Pancreas (tissue), 10 donors: ENCODE results near the gene B4GALT6. TPM values are rescaled to one million over a fixed set of nuclear protein-coding genes. Genes with fewer than 3 reads are reported as not detected.
A peak's percentile ranks its signal among the peaks of the same experiment; 100 is the strongest.
"Not testable (repeated sequence)": the region's sequence is repeated elsewhere in the genome, so short reads cannot be mapped to it uniquely, and the experiment has no call there.

ENCODE experiments used
- ATAC-seq, 4 donors: fragments of 200-7000 bp; cut with Tn5 transposase; one replicate each; pipeline versions ENCODE4 v1.8.0 to v1.9.1; 2020; ENCODE audit warnings: mild to moderate bottlenecking in 4 of 4, moderate library complexity in 4 of 4
- DNase-seq, 6 donors: peaks; one replicate each; pipeline ENCODE4 v3.0.0-alpha.2; 2020
- FAIRE-seq: peaks from 2 replicates; lab custom pipeline; 2012; peaks lifted over from hg19 to GRCh38; lab: Jason Lieb, UNC
- H3K27ac ChIP-seq, 4 donors: fragments of 200-600 bp; sonication (generic); 1 replicate in 3 of 4; 2 replicates in 1 of 4; pipeline versions ENCODE4 v1.5.0 to v1.8.0; 2020
- H3K27me3 ChIP-seq, 4 donors: fragments of 200-600 bp; one replicate each; pipeline ENCODE4 v1.8.0; 2021
- H3K36me3 ChIP-seq, 3 donors: fragments of 200-600 bp; sonication (generic) in 1 of 3; one replicate each; pipeline versions ENCODE4 v1.5.0 to v1.8.0; 2020 to 2021
- H3K4me1 ChIP-seq, 3 donors: fragments of 200-600 bp; one replicate each; pipeline ENCODE4 v1.8.0; 2021
- H3K4me3 ChIP-seq, 4 donors: fragments of 200-600 bp; sonication (generic) in 2 of 4; one replicate each; pipeline versions ENCODE4 v1.5.0 to v1.8.0; 2020 to 2021
- H3K9me3 ChIP-seq, 4 donors: fragments of 200-600 bp; one replicate each; pipeline ENCODE4 v1.8.0; 2021
- CTCF ChIP-seq, 4 donors: fragments of 200-600 bp; sonication (generic) in 3 of 4; IDR thresholded peaks; one replicate each; pipeline versions ENCODE4 v1.5.0 to v1.8.0; 2021; ENCODE audit warnings: antibody characterized with exemption in 4 of 4
- WGBS, 2 donors: extraction: QIAGEN DNeasy Blood & Tissue Kit; methylation state at CpG; one replicate each; pipeline ENCODE4 v1.1.7; 2013; 5-methylcytosine and 5-hydroxymethylcytosine counted together
- intact Hi-C, 3 donors: fragments of 100-400 bp; cut with DNase I; formaldehyde crosslinking; loops; one replicate each; pipeline versions ENCODE4 v1.11.1 to v1.14.2; 2022
- polyA plus RNA-seq, 2 donors: library from polyadenylated mRNA; stranded (reverse); fragments of 200-250 nt; gene quantifications; one replicate each; pipeline ENCODE4 v1.2.3, GENCODE V29; 2013
- total RNA-seq, 6 donors: library from RNA; stranded (reverse); fragmentation: NEBNext Ultra II Directional in 4 of 6; extraction: Animal tissue kit (Norgen Biotek cat#: 25700) in 4 of 6; gene quantifications; one replicate each; pipeline versions ENCODE4 v1.2.1 to v1.2.4, GENCODE V29; 2021 to 2023
- donor health status: healthy with polysubstance abuse.
- donor health status: DM: no; HTN: no; CAD: no; lungs with moderate emphysema.
- donor health status: DM: no; HTN: no; CAD: no.
- donor health status: control.
- donor health status: control.
- donor health status: Bipolar disorder and iron deficiency.
- donor health status: DM: yes; HTN: yes; CAD: no.
- donor health status: DM: no; HTN: no; CAD: no.
- donor health status: DM: no; HTN: no; CAD: no.
- donor health status: DM: yes; HTN: yes; CAD: no.

Gene B4GALT6
- total RNA-seq: 1 to 10 TPM in 5 of 6 donors, under 1 TPM in 1; 0.79 to 4.6 (median 2.8) TPM
- polyA plus RNA-seq: 1 to 10 TPM; 1.2 to 3.8 TPM

DNA sequence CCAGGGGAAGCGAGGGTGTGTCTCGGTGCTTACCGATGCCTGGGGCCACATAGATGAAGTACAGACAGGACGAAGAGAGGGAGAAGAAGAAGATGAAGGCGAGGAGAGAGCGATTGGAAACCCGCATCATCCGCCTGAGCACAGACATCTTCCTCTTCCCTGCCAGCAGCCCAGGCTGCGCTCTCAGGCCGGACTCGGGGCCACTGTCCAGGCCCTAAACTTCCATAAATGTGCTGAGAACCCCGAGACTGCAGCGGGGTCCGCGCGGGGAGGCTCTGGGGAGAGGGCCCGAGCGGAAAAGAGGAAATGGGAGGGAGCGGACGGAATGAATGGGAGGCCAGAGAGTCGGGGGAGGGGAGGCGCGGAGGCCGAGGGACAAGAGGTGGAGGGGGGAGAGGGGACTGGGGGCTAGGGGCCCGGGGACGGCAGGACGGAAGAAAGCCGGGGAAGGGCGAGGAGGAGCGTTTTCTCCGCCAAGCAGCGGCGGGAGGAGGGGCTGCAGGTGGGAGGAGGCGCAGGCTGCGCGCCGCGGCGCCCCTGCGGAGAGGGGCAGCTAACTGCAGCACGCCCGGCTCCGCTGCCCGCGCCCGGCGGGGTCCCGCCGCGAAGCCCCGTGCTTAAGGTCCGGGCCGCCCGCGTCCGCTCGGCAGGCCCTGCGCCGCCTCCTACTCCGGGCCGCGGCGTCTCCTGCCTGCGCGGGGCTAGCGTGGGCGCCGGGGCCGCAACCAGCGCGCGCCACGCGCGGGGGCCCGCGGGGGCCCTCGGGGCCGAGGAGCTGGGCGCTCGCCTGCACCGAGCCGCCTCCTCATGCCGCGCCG is at the start of gene B4GALT6:
B4GALT6 (minus strand) TSS at position 303 of the 818 bp plus-strand sequence; CDS start at position 148, 155 bp downstream.
- peak; percentile 23 to 73 (median 34) for DNase-seq
- peak; percentile 17 to 52 (median 42) for ATAC-seq
- 1% methylated on average over 58 to 86 of the region's 86 CpGs for WGBS, 2 donors

GRCh38 chr18:31731628-31732027 is 47.2 kb upstream of the B4GALT6 start:
- H3K27me3 ChIP-seq: no peaks in the 10 kb centered on the region
- H3K9me3 ChIP-seq: no peaks in the 10 kb centered on the region
- no peak for DNase-seq
- no peak overlapping the region for H3K4me3 ChIP-seq
- FAIRE-seq: no peak
- no peaks in the 10 kb centered on the region for H3K36me3 ChIP-seq
- no peaks in the 10 kb centered on the region for H3K4me1 ChIP-seq
- no peak for ATAC-seq
- no peak overlapping the region for H3K27ac ChIP-seq
- intact Hi-C loops: loop anchor here in 1 of 3 donors (10.0 kb wide), 1 partner anchor 243 kb away; no protein-coding TSS in a partner anchor
- TF ChIP-seq CTCF (IDR thresholded peaks at IDR 0.05): no peak
- 52 to 60% methylated on average over 3 of the region's 3 CpGs for WGBS, 2 donors

More for the DNA sequence above, at the start of gene B4GALT6:
- no peak for FAIRE-seq
- H3K27me3 ChIP-seq: no peaks in the 10 kb centered on the region
- intact Hi-C loops: no loop called here
- TF ChIP-seq CTCF (IDR thresholded peaks at IDR 0.05): no peak
- H3K4me3 ChIP-seq: peak within 1 kb of the TSS; percentile 45 to 65 (median 52)
- H3K4me1 ChIP-seq: peaks cover 0 to 3% (median under 1%) of the 10 kb centered on the region in 3 donors
- H3K9me3 ChIP-seq: no peaks in the 10 kb centered on the region
- H3K36me3 ChIP-seq: no peaks in the 10 kb centered on the region
- H3K27ac ChIP-seq: peak within 1 kb of the TSS; percentile 56 to 87 (median 78)

GRCh38 chr18:31729196-31729595 is 44.8 kb upstream of the B4GALT6 start:
- DNase-seq, H3K4me3 ChIP-seq, H3K9me3 ChIP-seq, H3K27ac ChIP-seq, H3K27me3 ChIP-seq, FAIRE-seq, H3K36me3 ChIP-seq, ATAC-seq, H3K4me1 ChIP-seq, intact Hi-C loops: not testable (repeated sequence)
- WGBS, 2 donors: 76 to 87% methylated on average over 2 of the region's 2 CpGs

DNA sequence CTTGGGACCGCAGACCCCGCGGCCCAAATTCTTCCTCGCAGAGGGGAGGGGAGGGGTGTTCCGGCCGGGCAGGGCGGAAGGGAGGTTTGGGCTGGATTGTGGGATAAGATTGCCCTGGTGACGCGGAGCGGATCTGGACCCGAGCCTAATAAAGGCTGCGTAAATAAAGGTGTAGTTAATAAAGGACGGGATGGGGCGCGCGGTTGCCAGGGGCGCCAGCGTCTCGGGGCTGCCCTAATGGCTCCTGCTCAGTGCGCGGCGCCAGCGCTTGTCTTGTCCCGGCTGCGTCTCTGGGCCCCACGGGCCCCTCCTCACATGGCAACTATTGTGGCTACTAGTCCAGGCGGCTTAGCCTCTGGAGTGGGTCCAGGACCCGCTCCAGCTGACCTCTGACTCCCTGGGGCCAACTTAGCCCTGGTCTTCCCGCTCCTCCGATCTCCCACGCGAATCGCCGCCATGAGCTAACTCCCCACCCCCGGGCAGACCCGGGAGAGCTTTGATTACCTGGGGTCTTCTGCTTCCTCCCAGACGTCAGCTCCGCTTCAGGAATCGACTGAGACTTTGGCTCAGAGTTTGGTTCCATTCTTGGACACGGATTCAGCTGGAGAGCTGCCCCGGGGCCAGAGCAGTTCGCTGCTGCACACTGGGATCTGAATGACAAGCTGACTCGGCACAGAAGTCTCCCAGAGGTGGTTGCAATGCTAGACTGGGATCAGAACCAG is 39.8 kb upstream of the B4GALT6 start:
- FAIRE-seq (no peak), DNase-seq (peak; percentile 9 to 79 (median 36)), ATAC-seq (peak; percentile 72 to 79 (median 76))
- intact Hi-C loops: no loop called here
- H3K4me1 ChIP-seq: no peaks in the 10 kb centered on the region
- H3K36me3 ChIP-seq: no peaks in the 10 kb centered on the region
- 4 to 5% methylated on average over 41 to 43 of the region's 43 CpGs for WGBS, 2 donors
- no peaks in the 10 kb centered on the region for H3K27me3 ChIP-seq
- no peak overlapping the region for H3K27ac ChIP-seq
- H3K9me3 ChIP-seq: no peaks in the 10 kb centered on the region
- no peak for TF ChIP-seq CTCF (IDR thresholded peaks at IDR 0.05)
- H3K4me3 ChIP-seq: peak overlapping the region; percentile 30 to 57 (median 49)

GRCh38 chr18:31723639-31723989 is 39.2 kb upstream of the B4GALT6 start:
- intact Hi-C loops: no loop called here
- Histone ChIP-seq H3K4me3 (peak overlapping the region; percentile 30 to 57 (median 49)), H3K9me3 (no peaks in the 10 kb centered on the region), H3K4me1 (no peaks in the 10 kb centered on the region), H3K27me3 (no peaks in the 10 kb centered on the region), H3K27ac (no peak overlapping the region), H3K36me3 (no peaks in the 10 kb centered on the region)
- peak in 3 of 4 donors; percentile 16 to 35 (median 26) for ATAC-seq
- no peak for DNase-seq
- TF ChIP-seq CTCF (IDR thresholded peaks at IDR 0.05): no peak
- WGBS, 2 donors: 53 to 55% methylated on average over 7 of the region's 7 CpGs
- FAIRE-seq: no peak
